ENCODE data around the gene ASB13. TPM values are rescaled to one million over a fixed set of nuclear protein-coding genes. Genes with fewer than 3 reads are reported as not detected.

ASB13 gene
- polyA plus RNA-seq, 12 donors, result 8.0 to 14.6 (median 11.0) TPM; not detected in 1

DNA sequence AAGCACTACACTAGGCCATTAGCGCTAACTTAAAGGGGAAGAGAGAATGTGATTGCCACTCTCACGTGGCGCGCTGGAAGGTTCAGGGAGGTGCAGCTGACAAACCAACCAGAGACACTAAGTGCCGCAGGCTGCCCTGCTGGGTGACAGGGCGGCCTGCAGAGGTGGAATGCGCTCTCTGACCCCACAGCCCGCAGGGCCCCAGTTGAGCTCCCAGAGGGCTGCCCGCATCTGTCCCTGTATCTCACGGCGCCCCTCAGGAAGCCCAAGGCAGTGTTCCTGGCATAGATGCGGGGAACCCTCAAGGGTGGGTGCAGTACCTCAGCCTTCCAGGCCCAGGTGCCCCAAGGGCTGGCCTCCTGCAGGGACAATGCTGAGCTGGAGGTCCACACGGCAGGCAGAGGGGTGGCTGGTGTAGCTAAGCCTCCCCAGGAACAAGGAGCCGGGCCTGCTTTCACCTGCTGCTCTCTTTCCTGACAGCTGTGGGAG lies 75.0 kb downstream of the ASB13 start:
- no peak for DNase-seq

DNA sequence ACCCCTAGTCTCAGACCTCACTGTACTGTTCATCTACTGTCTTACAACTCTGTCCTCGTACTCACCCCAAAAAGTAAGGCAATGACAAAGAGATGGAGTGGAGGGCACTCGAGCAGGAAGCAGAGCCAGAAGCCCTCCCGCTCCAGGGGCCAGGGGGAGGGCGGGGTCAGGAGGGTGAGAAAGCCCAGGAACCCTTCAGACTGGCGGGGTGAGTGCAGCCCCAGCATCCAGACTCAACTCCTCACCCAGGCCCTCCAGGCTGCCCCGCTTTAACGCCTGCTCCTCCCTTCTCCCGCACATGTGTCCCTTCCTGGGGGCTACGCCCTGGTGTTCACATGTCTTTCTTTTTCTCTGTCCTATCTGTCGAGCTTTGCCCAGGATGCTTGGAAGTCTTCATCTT lies 75.6 kb downstream of the ASB13 start:
- no peak for DNase-seq

- no peak for DNase-seq
Observed at GRCh38 chr10:5589661-5590511, 76.5 kb downstream of the ASB13 start.

GRCh38 chr10:5589011-5589660 lies 77.3 kb downstream of the ASB13 start:
- no peak for DNase-seq

Other genes with a start within 250 kb of the ASB13 start
- 1 to 10 TPM in 2 of 12 donors, under 1 TPM in 1, not detected in 9; 0.94 to 4.9 (median 4.6) TPM for gene CALML5, start 167.0 kb downstream of the ASB13 start, polyA plus RNA-seq (ENCODE audit: insufficient read length in 12 of 12)
- gene CALML3, start 141.6 kb downstream of the ASB13 start, polyA plus RNA-seq (ENCODE audit: insufficient read length in 12 of 12), result under 1 TPM in 10 of 12 donors, not detected in 2; 0.18 to 0.50 (median 0.33) TPM
- 10 to 100 TPM in 11 of 12 donors, not detected in 1; 29.1 to 40.6 (median 34.2) TPM for gene TASOR2, start 18.2 kb upstream of the ASB13 start, polyA plus RNA-seq (ENCODE audit: insufficient read length in 12 of 12)
- 100 to 1,000 TPM in 11 of 12 donors, not detected in 1; 169 to 335 (median 292) TPM for gene GDI2, start 146.8 kb upstream of the ASB13 start, polyA plus RNA-seq (ENCODE audit: insufficient read length in 12 of 12)
- 1 to 10 TPM in 10 of 12 donors, not detected in 2; 5.1 to 7.3 (median 6.2) TPM for gene ANKRD16, start 223.3 kb upstream of the ASB13 start, polyA plus RNA-seq (ENCODE audit: insufficient read length in 12 of 12)
- gene FBH1, start 223.6 kb upstream of the ASB13 start, polyA plus RNA-seq (ENCODE audit: insufficient read length in 12 of 12), result 10 to 100 TPM in 11 of 12 donors, not detected in 1; 37.5 to 69.3 (median 49.0) TPM